K562 (cell line): ENCODE results near the gene ACBD6. TPM values are rescaled to one million over a fixed set of nuclear protein-coding genes. Genes with fewer than 3 reads are reported as not detected.

Experiments
- ATAC-seq: fragments of 200-7000 bp; cut with Tn5 transposase; 3 replicates; pipeline ENCODE4 v1.9.1; 2020; ENCODE audit warnings: moderate library complexity
- BruUV-seq: library from RNA; stranded (reverse); fragments of 400-500 nt; replicated peaks from 2 replicates; lab custom pipeline; 2021; lab: Mats Ljungman, UMichigan
- CTCF ChIA-PET: fragments of 300-600 bp; formaldehyde crosslinking; extraction: SDS; loops from one replicate; lab custom pipeline; 2021; ENCODE audit warnings: low intra/inter-chr PET ratio; lab: Yijun Ruan, JAX
- POLR2A ChIA-PET: fragments of 300-600, 350-650 bp; sonication (Branson Sonifier 250); formaldehyde crosslinking; extraction: SDS; loops from one replicate; lab custom pipeline; 2021; ENCODE audit warnings: antibody characterized with exemption, inconsistent platforms; lab: Yijun Ruan, JAX
- DNase-seq, 4 experiments: peaks; one replicate each; pipeline versions ENCODE4 v3.0.0 to v3.0.0-alpha.2; 2011 to 2018; ENCODE audit warnings: low spot score in 3 of 4, mixed read lengths in 3 of 4; ENCODE audit errors: extremely low read depth in 1 of 4
- FAIRE-seq: peaks from 2 replicates; lab custom pipeline; 2011; peaks lifted over from hg19 to GRCh38; lab: Jason Lieb, UNC
- H2AFZ ChIP-seq: 2 replicates; pipeline ENCODE4 v1.6.0; 2011; ENCODE audit warnings: low read depth, low read length, control low read depth, inconsistent platforms
- H3K27ac ChIP-seq: fragments of 200-600 bp; 3 replicates; pipeline ENCODE4 v1.8.0; 2011; ENCODE audit warnings: low read depth, mild to moderate bottlenecking, control low read depth, inconsistent platforms, low read length, moderate library complexity, mixed read lengths; ENCODE audit errors: extremely low read depth
- H3K27me3 ChIP-seq, 2 experiments: fragments of 300-600 bp in 1 of 2; 2 replicates in 1 of 2; 3 replicates in 1 of 2; pipeline versions ENCODE4 v1.6.0 to v1.8.0; 2011; ENCODE audit warnings: inconsistent platforms in 2 of 2, low read length in 2 of 2, mild to moderate bottlenecking in 1 of 2, mixed read lengths in 1 of 2, moderate library complexity in 1 of 2; ENCODE audit not compliant: control insufficient read depth in 2 of 2, insufficient read depth in 2 of 2
- H3K36me3 ChIP-seq: fragments of 300-600 bp; 3 replicates; pipeline ENCODE4 v1.8.0; 2011; ENCODE audit warnings: mild to moderate bottlenecking, low read length, inconsistent platforms; ENCODE audit not compliant: control insufficient read depth, insufficient read depth
- H3K4me1 ChIP-seq, 2 experiments: fragments of 200-600 bp in 1 of 2; replicated peaks in 1 of 2; 2 replicates in 1 of 2; 3 replicates in 1 of 2; pipeline versions ENCODE4 v1.5.1 to v1.8.0; 2011; ENCODE audit warnings: inconsistent platforms in 2 of 2, low read length in 2 of 2, mild to moderate bottlenecking in 1 of 2, mixed read lengths in 1 of 2, moderate library complexity in 1 of 2; ENCODE audit not compliant: control insufficient read depth in 2 of 2, insufficient read depth in 2 of 2
- H3K4me2 ChIP-seq: 2 replicates; pipeline ENCODE4 v1.6.1; 2011; ENCODE audit warnings: low read length, control low read depth, inconsistent platforms, mixed read lengths; ENCODE audit not compliant: insufficient read depth
- H3K4me3 ChIP-seq: fragments of 200-600 bp; sonication (generic), shearing (Covaris generic); 2 replicates; pipeline ENCODE4 v1.5.1; 2016; ENCODE audit warnings: control low read depth, inconsistent platforms
- H3K79me2 ChIP-seq: fragments of 200-600 bp; 3 replicates; pipeline ENCODE4 v1.8.0; 2011; ENCODE audit warnings: low read length, inconsistent platforms; ENCODE audit not compliant: control insufficient read depth, insufficient read depth
- H3K9ac ChIP-seq, 2 experiments: 2 replicates each; pipeline versions ENCODE4 v1.6.0 to v1.6.1; 2011; ENCODE audit warnings: low read depth in 2 of 2, low read length in 2 of 2, control low read depth in 1 of 2, inconsistent platforms in 1 of 2, mild to moderate bottlenecking in 1 of 2, mixed read lengths in 1 of 2; ENCODE audit not compliant: insufficient read depth in 1 of 2
- H3K9me1 ChIP-seq: one replicate; pipeline ENCODE4 v1.6.0; 2011; ENCODE audit warnings: inconsistent platforms, mild to moderate bottlenecking, low read length, moderate library complexity; ENCODE audit not compliant: control insufficient read depth, insufficient read depth
- H3K9me3 ChIP-seq: replicated peaks from 2 replicates; pipeline ENCODE4 v1.5.1; 2011; ENCODE audit warnings: low read depth, low read length, inconsistent platforms; ENCODE audit not compliant: control insufficient read depth, insufficient read depth
- H4K20me1 ChIP-seq: replicated peaks from 2 replicates; pipeline ENCODE4 v1.6.1; 2011; ENCODE audit warnings: low read length, inconsistent platforms, mixed read lengths; ENCODE audit not compliant: control insufficient read depth, insufficient read depth
- ELF2 ChIP-seq: fragments of 250-450 bp; sonication (Bioruptor Pico); IDR thresholded peaks from 2 replicates; pipeline ENCODE4 v1.5.0; 2021; ENCODE audit warnings: mild to moderate bottlenecking
- FOXK1 ChIP-seq: sonication (generic); formaldehyde crosslinking; IDR thresholded peaks from 2 replicates; pipeline ENCODE4 v1.8.0; 2022; ENCODE audit warnings: missing genetic modification reagents, mild to moderate bottlenecking, borderline replicate concordance
- GABPA ChIP-seq: fragments of 200-800 bp; sonication (Bioruptor generic); conservative IDR thresholded peaks from 2 replicates; pipeline ENCODE4 v1.6.1; 2016; ENCODE audit warnings: low read depth, missing genetic modification characterization, missing compliant biosample characterization
- KLF1 ChIP-seq: fragments of 450-650 bp; IDR thresholded peaks from 2 replicates; pipeline ENCODE4 v1.6.1; 2016; ENCODE audit warnings: missing genetic modification characterization, missing compliant biosample characterization
- MTA3 ChIP-seq: fragments of 450-650 bp; formaldehyde crosslinking; IDR thresholded peaks from 2 replicates; pipeline ENCODE4 v1.6.1; 2017; ENCODE audit warnings: mild to moderate bottlenecking, borderline replicate concordance
- NCOA4 ChIP-seq: fragments of 450-650 bp; IDR thresholded peaks from 2 replicates; pipeline ENCODE4 v1.6.1; 2018; ENCODE audit warnings: mild to moderate bottlenecking; ENCODE audit not compliant: partially characterized antibody
- POLR2A ChIP-seq: fragments of 450-650 bp; conservative IDR thresholded peaks from 2 replicates; pipeline ENCODE4 v1.6.1; 2016
- RFX1 ChIP-seq: fragments of 450-650 bp; IDR thresholded peaks from 2 replicates; pipeline ENCODE4 v1.6.1; 2016; ENCODE audit warnings: mild to moderate bottlenecking, moderate library complexity
- ZNF232 ChIP-seq: sonication (generic); formaldehyde crosslinking; IDR thresholded peaks from 2 replicates; pipeline ENCODE4 v1.8.0; 2022; ENCODE audit warnings: mild to moderate bottlenecking, missing genetic modification reagents
- ZNF354B ChIP-seq: fragments of 250-450 bp; sonication (Bioruptor Pico); IDR thresholded peaks from 2 replicates; pipeline ENCODE4 v1.4.0; 2020
- ZZZ3 ChIP-seq: fragments of 450-650 bp; IDR thresholded peaks from 2 replicates; pipeline ENCODE4 v1.6.1; 2016; ENCODE audit warnings: antibody characterized with exemption, mild to moderate bottlenecking, moderate library complexity
- WGBS: fragments of 100-300 bp; shearing (Covaris generic); methylation state at CpG from one replicate; pipeline ENCODE4 v1.1.6; 2016; ENCODE audit warnings: low coverage, mixed read lengths; ENCODE audit not compliant: insufficient coverage; ENCODE audit errors: missing lambda C conversion rate; 5-methylcytosine and 5-hydroxymethylcytosine counted together
- in situ Hi-C: fragments of 300-500 bp; cut with MboI; formaldehyde crosslinking; loops from 4 replicates; pipeline ENCODE4 v1.15.0; 2018; ENCODE audit warnings: inconsistent platforms, mixed read lengths
- intact Hi-C: fragments of 100-400 bp; cut with micrococcal nuclease; formaldehyde crosslinking; loops from 2 replicates; pipeline ENCODE4 v1.14.2; 2022
- polyA plus RNA-seq, 8 experiments: library from polyadenylated mRNA; depleted of rRNA in 4 of 8; stranded (reverse) in 5 of 8; unstranded in 3 of 8; fragments of >200 nt; fragmentation: Nextera tagmentation in 2 of 8; fragmentation: Illumina TruSeq in 1 of 8; extraction: Ambion mirVana in 2 of 8; extraction: Trizol in 1 of 8; gene quantifications; 2 replicates each; pipeline versions ENCODE4 v1.2.1 to v1.2.3, GENCODE V29; 2011 to 2014; ENCODE audit warnings: inconsistent platforms in 1 of 8, missing spikeins in 1 of 8
- total RNA-seq, 7 experiments: library from RNA; depleted of rRNA in 6 of 7; stranded (reverse); fragments of >200 nt in 6 of 7; fragmentation: Illumina TruSeq in 2 of 7; extraction: Trizol in 2 of 7; gene quantifications; 2 replicates each; pipeline versions ENCODE4 v1.2.1 to v1.2.3, GENCODE V29; 2011 to 2021; ENCODE audit warnings: low replicate concordance in 1 of 7
- TF ChIP-seq, protein P1 (sequence below): sonication (generic); formaldehyde crosslinking; IDR thresholded peaks from 2 replicates; pipeline ENCODE4 v1.8.1; 2023; ENCODE audit warnings: missing genetic modification reagents, mild to moderate bottlenecking, borderline replicate concordance
- TF ChIP-seq, protein P2 (sequence below): sonication (generic); formaldehyde crosslinking; IDR thresholded peaks from 2 replicates; pipeline ENCODE4 v1.9.0; 2022; ENCODE audit warnings: mild to moderate bottlenecking, missing genetic modification reagents

Gene ACBD6
- total and polyA plus RNA-seq, 9 of the 15 experiments (the other 6 are each of a cell fraction or from before 2014, with no cell fraction given): 16.9 to 107 (median 77.7) TPM

DNA sequence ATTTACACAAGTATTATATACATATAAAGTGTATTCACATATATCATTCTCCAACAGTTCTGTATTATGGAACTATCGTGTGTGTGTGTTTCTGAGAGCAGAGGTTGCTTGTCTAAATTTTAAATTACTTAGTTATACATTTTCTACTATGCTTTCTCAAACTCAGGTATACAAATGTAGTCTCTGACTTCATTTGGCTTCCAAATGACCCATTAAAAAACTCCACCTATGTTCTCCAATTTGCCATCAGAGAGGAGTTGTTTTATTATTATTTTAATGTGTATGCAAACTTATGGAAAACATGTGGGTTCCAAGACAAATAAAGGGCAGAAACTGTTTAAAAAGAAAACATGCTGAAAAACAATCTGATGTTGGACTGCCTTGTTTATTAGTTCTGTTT lies 131.8 kb downstream of the ACBD6 start:
- BruUV-seq: no TSS peak
- Histone ChIP-seq H3K27me3 (no peaks in the 10 kb centered on the region), H3K9me1 (no peaks in the 10 kb centered on the region), H3K9ac (no peak overlapping the region), H3K4me1 (no peaks in the 10 kb centered on the region), H3K4me3 (no peak overlapping the region), H3K27ac (no peak overlapping the region), H3K4me2 (no peak overlapping the region), H3K9me3 (no peaks in the 10 kb centered on the region), H3K36me3 (no peaks in the 10 kb centered on the region), H3K79me2 (no peaks in the 10 kb centered on the region), H4K20me1 (no peaks in the 10 kb centered on the region), H2AFZ (no peak overlapping the region)
- intact Hi-C loops: no loop called here
- in situ Hi-C loops: no loop called here
- POLR2A ChIA-PET: interaction anchor here (1.0 kb wide), 1 partner anchor 8 kb away, joined by 3 read pairs; no protein-coding TSS in a partner anchor
- CTCF ChIA-PET: no interaction called here
- no peak for ATAC-seq
- WGBS: 88% methylated on average over 1 of the region's 1 CpG
- FAIRE-seq: no peak
- no peak for DNase-seq
- TF ChIP-seq RFX1 (no peak), ELF2 (CRISPR knock-in tag) (no peak), GABPA (no peak), ZZZ3 (no peak), NCOA4 (no peak), KLF1 (tag) (no peak), FOXK1 (CRISPR knock-in tag) (no peak), ZNF232 (CRISPR knock-in tag) (no peak), POLR2A (no peak), ZNF354B (CRISPR knock-in tag) (no peak), MTA3 (no peak)
- TF ChIP-seq, protein P1, sequence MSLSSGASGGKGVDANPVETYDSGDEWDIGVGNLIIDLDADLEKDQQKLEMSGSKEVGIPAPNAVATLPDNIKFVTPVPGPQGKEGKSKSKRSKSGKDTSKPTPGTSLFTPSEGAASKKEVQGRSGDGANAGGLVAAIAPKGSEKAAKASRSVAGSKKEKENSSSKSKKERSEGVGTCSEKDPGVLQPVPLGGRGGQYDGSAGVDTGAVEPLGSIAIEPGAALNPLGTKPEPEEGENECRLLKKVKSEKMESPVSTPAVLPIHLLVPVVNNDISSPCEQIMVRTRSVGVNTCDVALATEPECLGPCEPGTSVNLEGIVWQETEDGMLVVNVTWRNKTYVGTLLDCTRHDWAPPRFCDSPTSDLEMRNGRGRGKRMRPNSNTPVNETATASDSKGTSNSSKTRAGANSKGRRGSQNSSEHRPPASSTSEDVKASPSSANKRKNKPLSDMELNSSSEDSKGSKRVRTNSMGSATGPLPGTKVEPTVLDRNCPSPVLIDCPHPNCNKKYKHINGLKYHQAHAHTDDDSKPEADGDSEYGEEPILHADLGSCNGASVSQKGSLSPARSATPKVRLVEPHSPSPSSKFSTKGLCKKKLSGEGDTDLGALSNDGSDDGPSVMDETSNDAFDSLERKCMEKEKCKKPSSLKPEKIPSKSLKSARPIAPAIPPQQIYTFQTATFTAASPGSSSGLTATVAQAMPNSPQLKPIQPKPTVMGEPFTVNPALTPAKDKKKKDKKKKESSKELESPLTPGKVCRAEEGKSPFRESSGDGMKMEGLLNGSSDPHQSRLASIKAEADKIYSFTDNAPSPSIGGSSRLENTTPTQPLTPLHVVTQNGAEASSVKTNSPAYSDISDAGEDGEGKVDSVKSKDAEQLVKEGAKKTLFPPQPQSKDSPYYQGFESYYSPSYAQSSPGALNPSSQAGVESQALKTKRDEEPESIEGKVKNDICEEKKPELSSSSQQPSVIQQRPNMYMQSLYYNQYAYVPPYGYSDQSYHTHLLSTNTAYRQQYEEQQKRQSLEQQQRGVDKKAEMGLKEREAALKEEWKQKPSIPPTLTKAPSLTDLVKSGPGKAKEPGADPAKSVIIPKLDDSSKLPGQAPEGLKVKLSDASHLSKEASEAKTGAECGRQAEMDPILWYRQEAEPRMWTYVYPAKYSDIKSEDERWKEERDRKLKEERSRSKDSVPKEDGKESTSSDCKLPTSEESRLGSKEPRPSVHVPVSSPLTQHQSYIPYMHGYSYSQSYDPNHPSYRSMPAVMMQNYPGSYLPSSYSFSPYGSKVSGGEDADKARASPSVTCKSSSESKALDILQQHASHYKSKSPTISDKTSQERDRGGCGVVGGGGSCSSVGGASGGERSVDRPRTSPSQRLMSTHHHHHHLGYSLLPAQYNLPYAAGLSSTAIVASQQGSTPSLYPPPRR: no peak
- TF ChIP-seq, protein P2, sequence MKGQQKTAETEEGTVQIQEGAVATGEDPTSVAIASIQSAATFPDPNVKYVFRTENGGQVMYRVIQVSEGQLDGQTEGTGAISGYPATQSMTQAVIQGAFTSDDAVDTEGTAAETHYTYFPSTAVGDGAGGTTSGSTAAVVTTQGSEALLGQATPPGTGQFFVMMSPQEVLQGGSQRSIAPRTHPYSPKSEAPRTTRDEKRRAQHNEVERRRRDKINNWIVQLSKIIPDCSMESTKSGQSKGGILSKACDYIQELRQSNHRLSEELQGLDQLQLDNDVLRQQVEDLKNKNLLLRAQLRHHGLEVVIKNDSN (CRISPR knock-in tag): no peak
